SIG-M5 (cell line): ENCODE data around the gene MAD2L1BP.

Experiments
- DNase-seq: peaks from one replicate; lab custom pipeline; 2025; lab: John Stamatoyannopoulos, UW

The MAD2L1BP gene

GRCh38 chr6:43667245-43668150 lies 31.9 kb downstream of the MAD2L1BP start:
- DNase-seq = no peak

GRCh38 chr6:43668151-43669028 lies 32.8 kb downstream of the MAD2L1BP start:
- no peak for DNase-seq

- no peak for DNase-seq
These were observed 33.6 kb downstream of the MAD2L1BP start for GRCh38 chr6:43669050-43669921.

GRCh38 chr6:43669922-43670622 lies 34.4 kb downstream of the MAD2L1BP start:
- DNase-seq = no peak

- DNase-seq = no peak
These were observed 35.0 kb downstream of the MAD2L1BP start for GRCh38 chr6:43670623-43670986.

- DNase-seq = no peak
These were observed 35.6 kb downstream of the MAD2L1BP start for GRCh38 chr6:43671011-43671800.

GRCh38 chr6:43671801-43672690 lies 36.4 kb downstream of the MAD2L1BP start:
- DNase-seq = no peak

- DNase-seq = no peak
These were observed 37.9 kb downstream of the MAD2L1BP start for GRCh38 chr6:43673444-43674084.

- no peak for DNase-seq
These were observed 38.7 kb downstream of the MAD2L1BP start for GRCh38 chr6:43674291-43674690.

GRCh38 chr6:43674921-43675320 lies 39.3 kb downstream of the MAD2L1BP start:
- DNase-seq = no peak

GRCh38 chr6:43676962-43677606 lies 41.4 kb downstream of the MAD2L1BP start:
- DNase-seq = no peak

GRCh38 chr6:43677759-43678158 lies 42.1 kb downstream of the MAD2L1BP start:
- DNase-seq = no peak

GRCh38 chr6:43678341-43678740 lies 42.7 kb downstream of the MAD2L1BP start:
- DNase-seq = no peak

GRCh38 chr6:43679057-43679456 lies 43.4 kb downstream of the MAD2L1BP start:
- no peak for DNase-seq

- DNase-seq = no peak
These were observed 44.9 kb downstream of the MAD2L1BP start for GRCh38 chr6:43680308-43681200.

- no peak for DNase-seq
These were observed 45.7 kb downstream of the MAD2L1BP start for GRCh38 chr6:43681303-43681702.

- DNase-seq = no peak
These were observed 47.2 kb downstream of the MAD2L1BP start for GRCh38 chr6:43682724-43683429.
